ENCODE measurements around the gene TYK2.

TYK2 gene

DNA sequence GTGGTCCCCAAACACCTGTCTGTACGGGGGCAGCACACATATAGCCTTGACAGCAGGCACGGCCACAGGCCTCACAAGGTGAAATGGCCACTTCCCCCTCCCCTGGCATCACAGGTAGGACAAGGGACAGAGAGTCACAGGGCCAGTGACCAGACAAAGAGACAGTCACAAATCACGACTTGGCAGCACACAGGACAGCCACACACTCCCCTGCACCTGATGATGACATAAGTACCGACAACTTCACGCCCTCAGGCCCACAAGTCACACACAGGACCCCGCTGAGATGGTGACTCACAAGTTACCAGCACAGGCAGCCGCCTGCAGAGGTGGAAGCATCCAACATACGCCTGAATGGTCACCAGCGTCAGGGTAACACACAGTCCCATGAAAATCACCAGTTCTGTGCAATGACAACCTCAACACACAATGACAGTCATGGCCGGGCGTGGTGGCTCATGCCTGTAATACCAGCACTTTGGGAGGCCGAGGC is 16.5 kb downstream of the TYK2 start (continued):
- no peak for TF ChIP-seq ZNF221 (tag by site-specific recombination; IDR thresholded peaks at IDR 0.05; ENCODE audit: borderline replicate concordance)
- TF ChIP-seq REPIN1 (tag by site-specific recombination; IDR thresholded peaks at IDR 0.05; ENCODE audit: low read depth), result no peak
- no peak for TF ChIP-seq ZNF19 (tag by site-specific recombination; IDR thresholded peaks at IDR 0.05; ENCODE audit: low read depth)
- TF ChIP-seq ZNF433 (tag by site-specific recombination; IDR thresholded peaks at IDR 0.05; ENCODE audit: low read depth), result no peak
- no peak for TF ChIP-seq ZNF175 (tag by site-specific recombination; IDR thresholded peaks at IDR 0.05)
- no peak for TF ChIP-seq ZNF138 (tag by site-specific recombination; IDR thresholded peaks at IDR 0.05; ENCODE audit: borderline replicate concordance)
- TF ChIP-seq ZNF416 (tag by site-specific recombination; IDR thresholded peaks at IDR 0.05), result no peak
- TF ChIP-seq SP2 (tag by site-specific recombination; IDR thresholded peaks at IDR 0.05), result 0 out of 2 replicates have a peak, but pooled peaks have one; percentile 15
- TF ChIP-seq, protein P1, sequence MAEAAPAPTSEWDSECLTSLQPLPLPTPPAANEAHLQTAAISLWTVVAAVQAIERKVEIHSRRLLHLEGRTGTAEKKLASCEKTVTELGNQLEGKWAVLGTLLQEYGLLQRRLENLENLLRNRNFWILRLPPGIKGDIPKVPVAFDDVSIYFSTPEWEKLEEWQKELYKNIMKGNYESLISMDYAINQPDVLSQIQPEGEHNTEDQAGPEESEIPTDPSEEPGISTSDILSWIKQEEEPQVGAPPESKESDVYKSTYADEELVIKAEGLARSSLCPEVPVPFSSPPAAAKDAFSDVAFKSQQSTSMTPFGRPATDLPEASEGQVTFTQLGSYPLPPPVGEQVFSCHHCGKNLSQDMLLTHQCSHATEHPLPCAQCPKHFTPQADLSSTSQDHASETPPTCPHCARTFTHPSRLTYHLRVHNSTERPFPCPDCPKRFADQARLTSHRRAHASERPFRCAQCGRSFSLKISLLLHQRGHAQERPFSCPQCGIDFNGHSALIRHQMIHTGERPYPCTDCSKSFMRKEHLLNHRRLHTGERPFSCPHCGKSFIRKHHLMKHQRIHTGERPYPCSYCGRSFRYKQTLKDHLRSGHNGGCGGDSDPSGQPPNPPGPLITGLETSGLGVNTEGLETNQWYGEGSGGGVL (tag by site-specific recombination; IDR thresholded peaks at IDR 0.05), result no peak
- no peak for TF ChIP-seq ZSCAN23 (tag by site-specific recombination; IDR thresholded peaks at IDR 0.05)
- no peak for TF ChIP-seq ZNF426 (tag by site-specific recombination; IDR thresholded peaks at IDR 0.05)
- TF ChIP-seq ZXDB (tag by site-specific recombination; IDR thresholded peaks at IDR 0.05), result no peak
- TF ChIP-seq, protein P2, sequence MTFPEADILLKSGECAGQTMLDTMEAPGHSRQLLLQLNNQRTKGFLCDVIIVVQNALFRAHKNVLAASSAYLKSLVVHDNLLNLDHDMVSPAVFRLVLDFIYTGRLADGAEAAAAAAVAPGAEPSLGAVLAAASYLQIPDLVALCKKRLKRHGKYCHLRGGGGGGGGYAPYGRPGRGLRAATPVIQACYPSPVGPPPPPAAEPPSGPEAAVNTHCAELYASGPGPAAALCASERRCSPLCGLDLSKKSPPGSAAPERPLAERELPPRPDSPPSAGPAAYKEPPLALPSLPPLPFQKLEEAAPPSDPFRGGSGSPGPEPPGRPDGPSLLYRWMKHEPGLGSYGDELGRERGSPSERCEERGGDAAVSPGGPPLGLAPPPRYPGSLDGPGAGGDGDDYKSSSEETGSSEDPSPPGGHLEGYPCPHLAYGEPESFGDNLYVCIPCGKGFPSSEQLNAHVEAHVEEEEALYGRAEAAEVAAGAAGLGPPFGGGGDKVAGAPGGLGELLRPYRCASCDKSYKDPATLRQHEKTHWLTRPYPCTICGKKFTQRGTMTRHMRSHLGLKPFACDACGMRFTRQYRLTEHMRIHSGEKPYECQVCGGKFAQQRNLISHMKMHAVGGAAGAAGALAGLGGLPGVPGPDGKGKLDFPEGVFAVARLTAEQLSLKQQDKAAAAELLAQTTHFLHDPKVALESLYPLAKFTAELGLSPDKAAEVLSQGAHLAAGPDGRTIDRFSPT (tag by site-specific recombination; IDR thresholded peaks at IDR 0.05), result peak; percentile 86
- TF ChIP-seq ZNF792 (tag by site-specific recombination; IDR thresholded peaks at IDR 0.05), result no peak
- TF ChIP-seq, protein P3, sequence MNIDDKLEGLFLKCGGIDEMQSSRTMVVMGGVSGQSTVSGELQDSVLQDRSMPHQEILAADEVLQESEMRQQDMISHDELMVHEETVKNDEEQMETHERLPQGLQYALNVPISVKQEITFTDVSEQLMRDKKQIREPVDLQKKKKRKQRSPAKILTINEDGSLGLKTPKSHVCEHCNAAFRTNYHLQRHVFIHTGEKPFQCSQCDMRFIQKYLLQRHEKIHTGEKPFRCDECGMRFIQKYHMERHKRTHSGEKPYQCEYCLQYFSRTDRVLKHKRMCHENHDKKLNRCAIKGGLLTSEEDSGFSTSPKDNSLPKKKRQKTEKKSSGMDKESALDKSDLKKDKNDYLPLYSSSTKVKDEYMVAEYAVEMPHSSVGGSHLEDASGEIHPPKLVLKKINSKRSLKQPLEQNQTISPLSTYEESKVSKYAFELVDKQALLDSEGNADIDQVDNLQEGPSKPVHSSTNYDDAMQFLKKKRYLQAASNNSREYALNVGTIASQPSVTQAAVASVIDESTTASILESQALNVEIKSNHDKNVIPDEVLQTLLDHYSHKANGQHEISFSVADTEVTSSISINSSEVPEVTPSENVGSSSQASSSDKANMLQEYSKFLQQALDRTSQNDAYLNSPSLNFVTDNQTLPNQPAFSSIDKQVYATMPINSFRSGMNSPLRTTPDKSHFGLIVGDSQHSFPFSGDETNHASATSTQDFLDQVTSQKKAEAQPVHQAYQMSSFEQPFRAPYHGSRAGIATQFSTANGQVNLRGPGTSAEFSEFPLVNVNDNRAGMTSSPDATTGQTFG (tag by site-specific recombination; IDR thresholded peaks at IDR 0.05; ENCODE audit: borderline replicate concordance), result no peak
- no peak for TF ChIP-seq ZNF341 (tag by site-specific recombination; IDR thresholded peaks at IDR 0.05; ENCODE audit: low read depth)
- TF ChIP-seq KLF7 (tag by site-specific recombination; IDR thresholded peaks at IDR 0.05; ENCODE audit: borderline replicate concordance), result no peak
- peak; percentile 82; the same call in 1 of the 2 replicates for TF ChIP-seq ZNF24 (tag by site-specific recombination; IDR thresholded peaks at IDR 0.05)
- no peak for TF ChIP-seq ZNF560 (tag by site-specific recombination; IDR thresholded peaks at IDR 0.05; ENCODE audit: borderline replicate concordance)
- no peak for TF ChIP-seq ZBTB1 (tag by site-specific recombination; IDR thresholded peaks at IDR 0.05)
- no peak for TF ChIP-seq ZNF677 (tag by site-specific recombination; IDR thresholded peaks at IDR 0.05)
- TF ChIP-seq ZNF585B (tag by site-specific recombination; IDR thresholded peaks at IDR 0.05), result no peak
- peak; percentile 85 for TF ChIP-seq ZFHX2 (tag by site-specific recombination; conservative IDR thresholded peaks at IDR 0.05)
- TF ChIP-seq, protein P4, sequence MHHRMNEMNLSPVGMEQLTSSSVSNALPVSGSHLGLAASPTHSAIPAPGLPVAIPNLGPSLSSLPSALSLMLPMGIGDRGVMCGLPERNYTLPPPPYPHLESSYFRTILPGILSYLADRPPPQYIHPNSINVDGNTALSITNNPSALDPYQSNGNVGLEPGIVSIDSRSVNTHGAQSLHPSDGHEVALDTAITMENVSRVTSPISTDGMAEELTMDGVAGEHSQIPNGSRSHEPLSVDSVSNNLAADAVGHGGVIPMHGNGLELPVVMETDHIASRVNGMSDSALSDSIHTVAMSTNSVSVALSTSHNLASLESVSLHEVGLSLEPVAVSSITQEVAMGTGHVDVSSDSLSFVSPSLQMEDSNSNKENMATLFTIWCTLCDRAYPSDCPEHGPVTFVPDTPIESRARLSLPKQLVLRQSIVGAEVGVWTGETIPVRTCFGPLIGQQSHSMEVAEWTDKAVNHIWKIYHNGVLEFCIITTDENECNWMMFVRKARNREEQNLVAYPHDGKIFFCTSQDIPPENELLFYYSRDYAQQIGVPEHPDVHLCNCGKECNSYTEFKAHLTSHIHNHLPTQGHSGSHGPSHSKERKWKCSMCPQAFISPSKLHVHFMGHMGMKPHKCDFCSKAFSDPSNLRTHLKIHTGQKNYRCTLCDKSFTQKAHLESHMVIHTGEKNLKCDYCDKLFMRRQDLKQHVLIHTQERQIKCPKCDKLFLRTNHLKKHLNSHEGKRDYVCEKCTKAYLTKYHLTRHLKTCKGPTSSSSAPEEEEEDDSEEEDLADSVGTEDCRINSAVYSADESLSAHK (tag by site-specific recombination; IDR thresholded peaks at IDR 0.05), result no peak
- TF ChIP-seq, protein P5, sequence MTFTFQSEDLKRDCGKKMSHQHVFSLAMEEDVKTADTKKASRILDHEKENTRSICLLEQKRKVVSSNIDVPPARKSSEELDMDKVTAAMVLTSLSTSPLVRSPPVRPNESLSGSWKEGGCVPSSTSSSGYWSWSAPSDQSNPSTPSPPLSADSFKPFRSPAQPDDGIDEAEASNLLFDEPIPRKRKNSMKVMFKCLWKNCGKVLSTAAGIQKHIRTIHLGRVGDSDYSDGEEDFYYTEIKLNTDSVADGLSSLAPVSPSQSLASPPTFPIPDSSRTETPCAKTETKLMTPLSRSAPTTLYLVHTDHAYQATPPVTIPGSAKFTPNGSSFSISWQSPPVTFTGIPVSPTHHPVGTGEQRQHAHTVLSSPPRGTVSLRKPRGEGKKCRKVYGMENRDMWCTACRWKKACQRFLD (tag by site-specific recombination; IDR thresholded peaks at IDR 0.05), result no peak
- TF ChIP-seq, protein P6, sequence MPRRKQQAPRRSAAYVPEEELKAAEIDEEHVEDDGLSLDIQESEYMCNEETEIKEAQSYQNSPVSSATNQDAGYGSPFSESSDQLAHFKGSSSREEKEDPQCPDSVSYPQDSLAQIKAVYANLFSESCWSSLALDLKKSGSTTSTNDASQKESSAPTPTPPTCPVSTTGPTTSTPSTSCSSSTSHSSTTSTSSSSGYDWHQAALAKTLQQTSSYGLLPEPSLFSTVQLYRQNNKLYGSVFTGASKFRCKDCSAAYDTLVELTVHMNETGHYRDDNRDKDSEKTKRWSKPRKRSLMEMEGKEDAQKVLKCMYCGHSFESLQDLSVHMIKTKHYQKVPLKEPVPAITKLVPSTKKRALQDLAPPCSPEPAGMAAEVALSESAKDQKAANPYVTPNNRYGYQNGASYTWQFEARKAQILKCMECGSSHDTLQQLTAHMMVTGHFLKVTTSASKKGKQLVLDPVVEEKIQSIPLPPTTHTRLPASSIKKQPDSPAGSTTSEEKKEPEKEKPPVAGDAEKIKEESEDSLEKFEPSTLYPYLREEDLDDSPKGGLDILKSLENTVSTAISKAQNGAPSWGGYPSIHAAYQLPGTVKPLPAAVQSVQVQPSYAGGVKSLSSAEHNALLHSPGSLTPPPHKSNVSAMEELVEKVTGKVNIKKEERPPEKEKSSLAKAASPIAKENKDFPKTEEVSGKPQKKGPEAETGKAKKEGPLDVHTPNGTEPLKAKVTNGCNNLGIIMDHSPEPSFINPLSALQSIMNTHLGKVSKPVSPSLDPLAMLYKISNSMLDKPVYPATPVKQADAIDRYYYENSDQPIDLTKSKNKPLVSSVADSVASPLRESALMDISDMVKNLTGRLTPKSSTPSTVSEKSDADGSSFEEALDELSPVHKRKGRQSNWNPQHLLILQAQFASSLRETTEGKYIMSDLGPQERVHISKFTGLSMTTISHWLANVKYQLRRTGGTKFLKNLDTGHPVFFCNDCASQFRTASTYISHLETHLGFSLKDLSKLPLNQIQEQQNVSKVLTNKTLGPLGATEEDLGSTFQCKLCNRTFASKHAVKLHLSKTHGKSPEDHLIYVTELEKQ (tag by site-specific recombination; IDR thresholded peaks at IDR 0.05; ENCODE audit: borderline replicate concordance), result 0 out of 2 replicates have a peak, but pooled peaks have one; percentile 34
- no peak for TF ChIP-seq ZNF311 (tag by site-specific recombination; IDR thresholded peaks at IDR 0.05; ENCODE audit: borderline replicate concordance)

All from HEK293 (cell line).